Esophagus squamous epithelium (tissue), 5 donors: Measurements from ENCODE around the gene RIMS4. TPM values are rescaled to one million over a fixed set of nuclear protein-coding genes. Genes with fewer than 3 reads are reported as not detected.

ENCODE experiments used
- DNase-seq: peaks from one replicate; lab custom pipeline; 2025; lab: John Stamatoyannopoulos, UW
- H3K27ac ChIP-seq, 4 donors: fragments of 200-600 bp; sonication (generic); one replicate each; pipeline ENCODE4 v1.5.1; 2016 to 2019; ENCODE audit warnings: mild to moderate bottlenecking in 1 of 4
- H3K27me3 ChIP-seq, 4 donors: fragments of 200-600 bp; sonication (generic); 1 replicate in 3 of 4; 2 replicates in 1 of 4; pipeline versions ENCODE4 v1.5.1 to v1.6.0; 2017 to 2021; ENCODE audit warnings: antibody characterized with exemption in 1 of 4
- H3K36me3 ChIP-seq, 3 donors: fragments of 200-600 bp; sonication (generic); one replicate each; pipeline ENCODE4 v1.5.1; 2016 to 2019
- H3K4me1 ChIP-seq, 3 donors: fragments of 200-600 bp; sonication (generic); one replicate each; pipeline ENCODE4 v1.5.1; 2017 to 2019
- H3K4me3 ChIP-seq, 4 donors: fragments of 200-600 bp; sonication (generic); 1 replicate in 3 of 4; 2 replicates in 1 of 4; pipeline ENCODE4 v1.5.1; 2016 to 2019; ENCODE audit warnings: mild to moderate bottlenecking in 2 of 4, moderate library complexity in 1 of 4
- H3K9me3 ChIP-seq, 3 donors: fragments of 200-600 bp; sonication (generic); one replicate each; pipeline ENCODE4 v1.5.1; 2016 to 2019
- POLR2A ChIP-seq, 4 donors: fragments of 450-650 bp; IDR thresholded peaks; one replicate each; pipeline ENCODE4 v1.6.1; 2017; ENCODE audit warnings: antibody characterized with exemption in 4 of 4, mild to moderate bottlenecking in 4 of 4, moderate library complexity in 3 of 4
- WGBS, 2 donors: methylation state at CpG; one replicate each; pipeline ENCODE4 v1.1.5; 2018; 5-methylcytosine and 5-hydroxymethylcytosine counted together
- intact Hi-C: fragments of 100-400 bp; cut with DNase I; formaldehyde crosslinking; loops from one replicate; pipeline ENCODE4 v1.15.0; 2022
- total RNA-seq, 4 donors: library from RNA; depleted of rRNA; stranded (reverse); fragments of >200 nt; gene quantifications; one replicate each; pipeline ENCODE4 v1.1.0, GENCODE V29; 2016
- TF ChIP-seq, protein P1 (sequence below), 6 experiments: fragments of 450-650 bp in 4 of 6; fragments of 200-600 bp in 2 of 6; sonication (generic) in 2 of 6; IDR thresholded peaks; one replicate each; pipeline ENCODE4 v1.5.1; 2016 to 2019; ENCODE audit warnings: antibody characterized with exemption in 6 of 6, mild to moderate bottlenecking in 4 of 6, moderate library complexity in 4 of 6
- donor health status: DM: yes; HTN: yes; CAD: no.

RIMS4 gene
- total RNA-seq, 4 donors from 2014 or later: 0.32 to 1.7 TPM; not detected in 2

DNA sequence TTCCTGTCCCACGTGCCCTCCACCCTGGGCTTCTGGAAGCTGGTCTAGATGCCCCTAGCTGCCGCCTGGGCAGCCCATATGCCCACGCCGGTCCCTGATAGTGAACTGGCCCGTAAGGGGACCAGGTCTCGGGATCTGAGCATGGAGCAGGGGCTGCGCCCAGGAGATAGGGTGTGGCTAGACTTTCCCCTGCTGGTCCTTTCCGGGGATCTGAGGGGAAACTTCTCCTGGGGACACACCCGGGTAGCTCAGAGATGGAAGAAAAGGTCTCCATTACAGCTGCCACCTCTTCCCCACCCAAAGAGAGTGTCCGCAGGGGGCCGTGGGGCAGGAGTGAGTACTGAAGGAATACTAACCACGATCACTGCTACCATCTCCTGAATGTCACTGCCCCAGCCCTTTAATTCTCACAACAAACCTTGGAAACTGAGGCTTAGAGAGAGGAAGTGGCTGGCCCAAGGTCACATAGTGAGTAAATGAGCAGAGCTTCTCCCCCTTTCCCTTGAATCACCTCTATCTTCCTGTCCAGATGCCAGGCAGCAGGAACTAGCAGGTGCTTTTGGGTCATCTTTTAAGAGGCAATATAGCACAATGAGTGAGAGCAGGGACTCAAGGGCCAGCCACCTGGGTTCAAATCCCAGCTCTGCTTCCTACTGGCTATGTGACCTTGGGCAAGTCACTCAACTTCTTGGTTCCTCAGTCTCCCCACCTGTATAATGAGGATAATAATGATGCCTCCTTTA lies 107.0 kb downstream of the RIMS4 start:
- 50 to 69% methylated on average over 4 to 5 of the region's 12 CpGs for WGBS, 2 donors
- H3K27me3 ChIP-seq: no peaks in the 10 kb centered on the region
- H3K27ac ChIP-seq: peak overlapping the region; percentile 66 to 87 (median 80)
- no peaks in the 10 kb centered on the region for H3K36me3 ChIP-seq
- intact Hi-C loops: no loop called here
- H3K9me3 ChIP-seq: no peaks in the 10 kb centered on the region
- no peak for TF ChIP-seq POLR2A (IDR thresholded peaks at IDR 0.05)
- TF ChIP-seq, protein P1, sequence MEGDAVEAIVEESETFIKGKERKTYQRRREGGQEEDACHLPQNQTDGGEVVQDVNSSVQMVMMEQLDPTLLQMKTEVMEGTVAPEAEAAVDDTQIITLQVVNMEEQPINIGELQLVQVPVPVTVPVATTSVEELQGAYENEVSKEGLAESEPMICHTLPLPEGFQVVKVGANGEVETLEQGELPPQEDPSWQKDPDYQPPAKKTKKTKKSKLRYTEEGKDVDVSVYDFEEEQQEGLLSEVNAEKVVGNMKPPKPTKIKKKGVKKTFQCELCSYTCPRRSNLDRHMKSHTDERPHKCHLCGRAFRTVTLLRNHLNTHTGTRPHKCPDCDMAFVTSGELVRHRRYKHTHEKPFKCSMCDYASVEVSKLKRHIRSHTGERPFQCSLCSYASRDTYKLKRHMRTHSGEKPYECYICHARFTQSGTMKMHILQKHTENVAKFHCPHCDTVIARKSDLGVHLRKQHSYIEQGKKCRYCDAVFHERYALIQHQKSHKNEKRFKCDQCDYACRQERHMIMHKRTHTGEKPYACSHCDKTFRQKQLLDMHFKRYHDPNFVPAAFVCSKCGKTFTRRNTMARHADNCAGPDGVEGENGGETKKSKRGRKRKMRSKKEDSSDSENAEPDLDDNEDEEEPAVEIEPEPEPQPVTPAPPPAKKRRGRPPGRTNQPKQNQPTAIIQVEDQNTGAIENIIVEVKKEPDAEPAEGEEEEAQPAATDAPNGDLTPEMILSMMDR (IDR thresholded peaks at IDR 0.05): no peak
- DNase-seq: no peak
- peak overlapping the region in 1 of 4 donors; percentile 1 for H3K4me3 ChIP-seq
- peaks cover 6 to 54% (median 42%) of the 10 kb centered on the region in 3 donors for H3K4me1 ChIP-seq

DNA sequence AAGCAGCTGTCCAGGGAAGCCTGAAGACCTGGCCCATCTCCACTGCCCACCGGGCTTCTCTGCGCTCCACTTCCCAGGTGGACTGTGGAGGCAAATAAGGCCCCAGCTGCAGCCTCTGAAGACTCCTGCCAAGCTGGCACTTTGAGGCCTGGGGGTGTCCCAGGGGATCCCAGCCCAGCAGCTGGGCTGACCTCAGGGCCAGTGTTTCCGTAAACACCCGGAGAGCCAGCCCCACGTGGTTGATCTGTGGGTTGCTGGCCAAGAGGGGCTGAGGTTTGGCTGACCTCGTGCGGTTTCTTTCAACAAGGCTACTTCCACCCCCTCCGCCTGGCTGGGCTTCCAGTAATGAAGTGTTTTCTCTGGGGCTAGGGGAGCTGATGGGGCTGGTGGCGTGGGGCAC lies 107.6 kb downstream of the RIMS4 start:
- Histone ChIP-seq H3K27ac (peak overlapping the region; percentile 66 to 87 (median 80)), H3K27me3 (no peaks in the 10 kb centered on the region), H3K9me3 (no peaks in the 10 kb centered on the region), H3K4me1 (peaks cover 6 to 54% (median 42%) of the 10 kb centered on the region in 3 donors), H3K36me3 (no peaks in the 10 kb centered on the region), H3K4me3 (peak overlapping the region in 1 of 4 donors; percentile 1)
- no peak for TF ChIP-seq POLR2A (IDR thresholded peaks at IDR 0.05)
- TF ChIP-seq, protein P1 (IDR thresholded peaks at IDR 0.05): no peak
- DNase-seq: peak; percentile 19
- 39 to 47% methylated on average over 3 to 5 of the region's 9 CpGs for WGBS, 2 donors
- intact Hi-C loops: no loop called here

DNA sequence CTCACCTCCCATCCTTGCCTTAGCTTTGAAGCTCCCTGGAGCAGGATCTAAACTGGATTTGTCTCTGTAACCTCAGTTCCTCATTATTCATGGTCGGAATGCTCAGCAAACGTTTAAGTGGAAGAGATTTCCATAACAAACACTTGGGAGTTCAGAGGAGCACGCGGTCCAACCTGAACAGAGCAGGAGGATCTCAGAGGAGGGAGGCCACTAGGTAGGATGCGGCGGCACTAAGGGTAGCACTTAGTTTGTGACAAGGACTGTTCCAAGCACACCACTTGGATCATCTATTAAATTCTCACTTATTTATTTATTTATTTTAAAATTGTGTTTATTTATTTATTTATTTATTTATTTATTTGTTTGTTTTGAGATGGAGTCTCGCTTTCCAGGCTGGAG lies 108.5 kb downstream of the RIMS4 start:
- Histone ChIP-seq H3K27me3 (no peaks in the 10 kb centered on the region), H3K36me3 (no peaks in the 10 kb centered on the region), H3K27ac (peak overlapping the region in 3 of 4 donors; percentile 73 to 87 (median 86)), H3K4me1 (peaks cover 6 to 54% (median 42%) of the 10 kb centered on the region in 3 donors), H3K9me3 (no peaks in the 10 kb centered on the region), H3K4me3 (no peak overlapping the region)
- DNase-seq: no peak
- TF ChIP-seq, protein P1 (IDR thresholded peaks at IDR 0.05): no peak
- TF ChIP-seq POLR2A (IDR thresholded peaks at IDR 0.05): no peak
- WGBS, 2 donors: 81 to 82% methylated on average over 7 of the region's 7 CpGs
- intact Hi-C loops: no loop called here

Other genes with a start within 250 kb of the RIMS4 start
- 10 to 100 TPM; 11.0 to 80.1 (median 19.4) TPM for gene PKIG, start 228.0 kb downstream of the RIMS4 start, total RNA-seq
- gene ADA, start 158.8 kb downstream of the RIMS4 start, total RNA-seq: 10 to 100 TPM in 2 of 4 donors, 1 to 10 TPM in 2; 3.8 to 31.7 (median 15.7) TPM
- 10 to 100 TPM in 3 of 4 donors, 1 to 10 TPM in 1; 6.7 to 83.9 (median 31.0) TPM for gene CCN5, start 95.2 kb downstream of the RIMS4 start, total RNA-seq
- 1 to 10 TPM in 1 of 4 donors, under 1 TPM in 2, not detected in 1; 0.13 to 2.5 (median 0.23) TPM for gene KCNK15, start 64.7 kb downstream of the RIMS4 start, total RNA-seq
- gene YWHAB, start 75.2 kb upstream of the RIMS4 start, total RNA-seq: 100 to 1,000 TPM; 110 to 170 (median 133) TPM
- 10 to 100 TPM in 1 of 4 donors, 1 to 10 TPM in 3; 5.9 to 18.5 (median 8.7) TPM for gene PABPC1L, start 99.5 kb upstream of the RIMS4 start, total RNA-seq
- gene TOMM34, start 149.9 kb upstream of the RIMS4 start, total RNA-seq: 10 to 100 TPM; 11.4 to 19.5 (median 16.7) TPM
- 10 to 100 TPM; 14.6 to 29.8 (median 17.6) TPM for gene STK4, start 156.0 kb upstream of the RIMS4 start, total RNA-seq